Kidney tubule cell (primary cell): Measurements from ENCODE around the gene INPP5A.
A peak's percentile ranks its signal among the peaks of the same experiment; 100 is the strongest.
"Not testable (repeated sequence)": the region's sequence is repeated elsewhere in the genome, so short reads cannot be mapped to it uniquely, and the experiment has no call there.

Experiments
- DNase-seq: peaks from one replicate; pipeline ENCODE4 v3.0.0-alpha.2; 2018; ENCODE audit warnings: low spot score

The INPP5A gene

DNA sequence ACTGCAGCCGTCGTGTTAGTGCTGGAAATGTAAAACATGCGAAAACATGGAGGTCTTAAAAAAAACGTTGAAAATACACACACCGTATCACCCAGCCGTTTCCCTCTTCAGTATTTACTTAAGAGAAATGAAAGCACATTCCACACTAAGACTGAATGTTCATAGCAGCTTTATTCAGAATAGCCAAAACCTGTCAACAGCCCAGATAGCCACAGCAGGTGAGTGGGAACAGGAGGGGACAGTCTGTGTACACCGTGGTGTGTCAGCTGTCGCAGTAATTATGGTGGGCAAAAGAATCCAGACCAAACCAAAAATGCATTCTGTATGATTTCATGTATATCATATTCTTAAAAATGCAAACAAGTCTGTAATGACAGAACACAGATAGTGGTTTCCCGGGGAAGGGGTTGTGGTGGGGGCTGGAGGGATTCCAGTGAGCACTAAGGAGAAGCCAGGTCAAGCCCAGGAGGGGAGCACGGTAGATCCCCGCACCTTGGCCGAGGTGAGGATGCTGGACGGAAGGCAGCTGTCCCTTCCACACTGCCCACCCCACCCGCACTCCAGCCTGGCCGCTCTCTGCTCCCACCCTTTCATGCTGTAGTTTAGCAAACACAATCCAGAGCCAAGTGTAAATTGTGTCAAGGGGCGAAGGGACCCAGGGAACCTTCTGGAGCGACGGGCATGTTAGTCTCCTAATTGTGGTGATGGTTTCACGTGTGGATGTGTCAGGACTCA, 124.8 kb downstream of the INPP5A start:
- no peak for DNase-seq

DNA sequence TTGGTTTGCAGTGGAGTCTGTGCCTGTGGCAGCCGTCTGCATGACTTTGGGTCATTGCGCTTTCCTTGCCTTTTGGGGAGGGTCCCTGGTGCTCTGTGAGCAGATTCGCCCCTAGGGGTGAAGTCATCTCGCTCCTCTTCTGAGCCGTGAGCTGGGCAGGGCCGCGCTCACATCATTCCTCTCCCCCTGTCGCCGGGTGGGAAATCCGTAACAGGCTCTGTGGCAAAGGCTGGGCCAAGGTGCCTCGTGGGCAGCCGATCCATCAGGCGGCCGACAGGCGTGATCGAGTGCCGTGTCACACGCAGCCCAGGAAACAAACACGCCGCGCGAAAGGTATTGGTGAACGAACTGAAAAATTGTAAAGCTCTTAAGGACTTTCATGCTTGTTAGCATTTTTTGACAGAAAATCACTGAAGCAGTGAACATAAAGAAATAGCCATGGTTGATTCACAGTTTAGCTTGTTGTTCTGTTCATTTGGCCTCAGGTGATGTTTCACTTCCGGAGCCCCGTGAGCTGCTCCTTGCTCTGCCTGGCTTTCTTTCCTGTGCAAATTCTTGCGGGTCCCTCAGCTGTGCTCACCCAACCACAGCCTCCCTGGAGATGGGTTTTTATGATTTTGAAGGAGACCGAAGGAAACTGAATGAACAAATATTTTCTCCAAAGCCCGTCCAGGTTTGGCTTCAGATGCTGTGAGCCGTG, 126.2 kb downstream of the INPP5A start:
- peak; percentile 45 for DNase-seq

DNA sequence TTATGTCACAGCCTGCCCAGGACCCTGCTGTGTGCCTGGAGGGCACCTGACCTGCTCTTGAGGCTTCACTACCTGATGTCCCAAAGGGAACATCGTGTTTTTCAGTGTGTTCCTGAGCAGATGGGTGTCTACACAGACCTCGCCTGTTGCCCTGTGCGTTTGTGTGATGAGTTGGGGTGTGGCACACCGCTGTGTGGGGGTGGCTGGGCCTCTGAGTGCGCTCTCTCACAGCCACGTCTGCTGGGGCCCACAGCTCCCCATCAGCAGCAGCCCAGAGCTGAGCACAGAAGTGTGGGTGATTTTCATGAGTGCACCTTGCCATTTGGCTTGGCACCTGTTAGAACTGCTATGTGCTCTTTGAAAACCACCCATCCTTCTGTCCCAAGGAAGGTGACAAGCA, 126.8 kb downstream of the INPP5A start:
- no peak for DNase-seq

DNA sequence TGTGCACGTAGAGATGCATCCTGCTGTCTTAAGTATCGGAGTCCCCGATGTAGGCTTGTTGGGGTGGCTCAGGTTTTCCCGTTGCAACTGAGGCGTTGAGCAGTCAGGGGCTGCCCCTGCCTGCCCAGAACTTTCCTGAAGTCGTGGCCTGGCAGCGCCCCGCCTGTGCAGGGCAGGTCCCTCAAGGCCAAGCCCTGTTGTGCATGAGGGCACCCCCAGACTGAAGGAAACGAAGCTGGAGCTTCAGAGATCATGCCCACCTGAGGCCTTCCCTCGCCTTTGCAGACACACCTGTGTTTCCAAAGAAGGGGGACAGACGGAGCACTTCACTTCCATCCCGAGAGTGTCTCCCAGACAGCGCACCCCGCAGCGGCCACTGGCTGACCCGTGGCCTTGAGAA, 127.3 kb downstream of the INPP5A start:
- DNase-seq = no peak

DNA sequence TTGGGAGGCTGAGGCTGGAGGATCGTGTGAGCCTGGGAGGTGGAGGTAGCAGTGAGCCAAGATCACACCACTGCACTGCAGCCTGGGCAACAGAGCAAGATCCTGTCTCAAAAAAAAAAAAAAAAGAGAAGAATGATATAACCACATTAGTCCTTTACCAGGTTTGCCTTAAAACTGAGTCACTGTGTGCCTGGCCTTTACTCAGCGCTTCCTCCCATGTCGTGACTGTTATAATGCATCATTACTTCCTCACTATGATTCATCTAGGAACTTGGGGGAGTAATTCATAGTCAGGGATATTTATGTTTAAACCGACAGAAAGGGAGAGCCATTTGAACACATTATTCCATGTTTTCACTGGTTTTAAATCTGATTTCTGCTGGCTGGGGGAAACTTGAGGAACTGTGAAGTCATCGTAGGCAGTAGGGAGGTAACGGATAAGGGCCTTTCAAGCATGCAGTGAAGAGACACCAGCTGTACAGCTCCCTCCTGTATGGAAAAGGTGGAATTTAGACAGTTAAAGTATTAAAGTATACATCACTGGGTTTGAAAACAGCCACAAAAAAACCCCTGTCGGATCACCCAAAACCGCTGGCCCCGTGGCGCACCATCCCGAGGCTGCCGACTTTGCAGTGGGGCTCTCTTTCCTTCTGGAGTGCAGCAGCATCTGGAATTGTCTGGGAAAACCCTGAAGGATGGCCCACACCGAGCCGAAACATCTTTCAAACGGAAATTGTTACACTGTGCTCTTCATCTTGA, 128.5 kb downstream of the INPP5A start:
- DNase-seq = peak; percentile 97

DNA sequence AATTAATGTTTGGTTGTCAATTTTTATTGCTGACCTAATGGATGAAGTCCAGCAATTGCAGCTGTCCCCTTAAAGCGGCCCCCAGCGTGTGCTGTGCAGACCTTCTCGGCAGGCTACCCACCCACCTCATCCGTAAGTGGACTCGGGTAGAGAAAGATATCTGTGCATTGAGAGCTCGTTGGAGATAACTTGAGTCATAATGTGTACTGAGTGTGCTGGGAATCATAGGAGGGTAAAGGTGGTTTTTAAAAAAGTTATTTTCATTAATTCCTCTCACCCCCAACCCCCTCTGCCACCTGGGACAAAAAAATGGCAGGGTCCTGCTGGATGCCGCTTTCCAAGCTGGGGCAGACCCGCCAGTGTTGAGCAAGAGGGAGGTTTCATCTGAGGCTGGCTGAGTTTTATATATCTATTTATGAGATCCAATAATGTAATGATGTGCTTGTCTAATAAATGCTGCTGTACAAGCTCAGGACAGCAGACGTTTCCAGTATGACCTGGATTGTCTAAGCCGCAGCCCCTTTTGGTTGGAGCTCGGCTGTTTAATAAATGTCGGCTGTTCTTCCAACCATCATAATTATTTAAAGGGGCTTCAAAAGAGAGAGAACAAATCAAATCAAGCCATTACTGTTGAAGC, 129.2 kb downstream of the INPP5A start:
- DNase-seq = no peak

DNA sequence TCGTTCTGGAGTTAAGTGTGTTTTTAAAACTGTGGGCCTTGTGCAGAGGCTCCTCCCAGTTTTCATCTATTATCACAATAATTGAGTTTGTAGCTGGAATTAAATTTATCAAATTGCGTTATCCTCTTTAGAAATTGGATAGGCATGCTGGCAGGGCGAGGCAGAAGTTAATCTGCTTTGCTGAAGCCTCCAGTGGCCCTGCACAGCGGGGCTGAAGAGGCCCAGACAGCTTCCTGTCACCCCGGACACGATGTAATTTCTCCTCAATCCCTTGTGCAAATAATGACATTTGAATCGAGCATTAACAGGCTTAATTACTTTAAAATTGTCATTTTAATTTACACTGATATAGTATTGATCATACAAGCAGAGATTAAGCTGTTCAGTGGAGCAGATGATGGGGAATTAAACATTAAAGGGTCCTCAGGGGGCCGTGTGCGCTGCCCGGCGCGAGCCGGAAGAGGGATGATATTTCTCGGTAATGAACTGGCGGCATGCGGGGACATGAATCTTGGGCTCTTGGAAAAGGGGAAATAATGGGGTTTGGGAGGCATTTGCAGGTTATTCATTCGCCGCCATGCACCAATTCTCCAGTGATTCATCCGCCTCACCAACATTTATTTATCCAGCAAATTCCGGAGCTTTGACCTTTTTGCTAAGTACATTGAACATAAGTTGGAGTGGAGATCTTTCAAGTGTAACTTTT, 129.9 kb downstream of the INPP5A start:
- peak; percentile 92 for DNase-seq

DNA sequence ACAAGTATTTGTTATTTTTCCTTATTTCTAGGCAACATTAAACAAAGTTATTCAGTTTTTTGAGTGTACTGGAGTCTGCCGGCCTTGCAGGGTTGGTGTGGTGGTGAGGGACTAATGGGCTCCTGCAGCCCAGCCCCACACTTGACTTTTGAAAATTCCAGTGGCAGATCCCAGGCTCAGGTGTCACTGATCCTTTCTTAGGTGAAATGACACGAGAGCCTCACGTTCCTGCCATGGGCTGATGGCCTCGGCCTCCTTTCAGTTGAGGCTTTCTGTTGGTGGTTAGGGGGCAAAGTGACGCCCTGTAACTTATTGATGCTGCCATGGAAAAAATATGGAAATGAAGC, 130.4 kb downstream of the INPP5A start:
- no peak for DNase-seq

DNA sequence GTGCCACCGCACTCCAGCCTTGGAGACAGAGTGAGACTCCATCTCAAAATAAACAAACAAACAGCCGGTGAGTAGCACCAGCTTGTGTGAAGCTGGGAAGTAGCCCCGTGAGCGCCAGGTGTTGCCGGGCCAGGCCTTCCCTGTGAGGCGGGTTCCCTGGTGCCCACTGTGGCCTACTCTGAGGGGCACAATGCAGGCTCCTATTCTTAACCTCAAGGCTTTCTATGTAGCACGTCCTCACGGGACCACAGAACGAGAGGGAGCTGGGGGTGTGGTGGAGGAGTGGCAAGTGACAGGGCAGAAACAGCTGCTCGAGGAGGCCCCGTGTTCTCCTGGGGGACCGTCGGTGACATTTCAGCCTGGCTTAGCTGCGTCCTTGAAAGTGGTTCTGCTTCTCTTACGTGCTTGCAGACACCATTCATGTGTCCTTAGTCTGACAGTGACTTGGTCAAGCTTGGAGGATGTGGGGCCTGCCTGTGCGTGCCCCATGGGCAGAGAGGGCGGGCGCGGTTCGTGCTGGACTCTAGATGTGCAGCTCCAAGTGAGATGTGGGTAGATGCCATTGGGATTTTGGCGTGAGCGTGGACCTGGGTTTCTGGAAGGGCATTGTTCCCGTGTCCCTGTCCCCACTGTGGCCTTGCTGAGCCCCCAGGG, 131.7 kb downstream of the INPP5A start:
- no peak for DNase-seq

DNA sequence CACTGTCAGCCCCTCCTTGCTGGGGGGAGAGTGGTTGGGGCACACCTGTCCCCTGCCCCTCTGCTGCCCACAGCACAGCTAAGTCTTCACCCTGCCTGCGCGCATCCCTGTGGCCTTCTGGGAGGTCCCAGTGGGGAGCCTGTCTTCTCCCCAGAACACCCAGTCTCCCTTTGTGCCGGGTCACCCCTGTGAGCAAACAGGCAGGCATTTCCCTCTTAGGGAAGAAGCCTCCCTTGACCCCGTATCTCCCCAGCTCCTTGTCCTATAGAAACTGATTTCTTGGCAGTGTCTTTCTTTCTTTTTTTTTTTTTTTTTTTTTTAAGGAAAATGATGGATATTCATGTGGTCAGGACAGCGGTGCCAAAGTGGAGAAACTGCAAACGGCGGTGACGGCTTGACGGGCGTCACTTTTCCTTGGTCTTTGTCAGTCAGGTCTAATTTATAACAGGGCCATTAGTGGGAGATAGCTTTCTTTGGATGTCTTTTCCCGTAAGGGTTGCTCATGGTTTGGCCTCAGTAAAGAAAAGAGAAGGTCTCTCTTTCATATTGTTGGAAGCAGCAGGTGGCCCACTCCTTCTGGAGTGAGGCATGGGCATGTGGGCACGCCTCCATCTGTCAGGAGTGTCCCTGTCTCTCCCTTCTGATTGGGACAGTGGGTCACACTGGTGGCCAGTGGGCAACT, 133.1 kb downstream of the INPP5A start:
- DNase-seq = no peak

DNA sequence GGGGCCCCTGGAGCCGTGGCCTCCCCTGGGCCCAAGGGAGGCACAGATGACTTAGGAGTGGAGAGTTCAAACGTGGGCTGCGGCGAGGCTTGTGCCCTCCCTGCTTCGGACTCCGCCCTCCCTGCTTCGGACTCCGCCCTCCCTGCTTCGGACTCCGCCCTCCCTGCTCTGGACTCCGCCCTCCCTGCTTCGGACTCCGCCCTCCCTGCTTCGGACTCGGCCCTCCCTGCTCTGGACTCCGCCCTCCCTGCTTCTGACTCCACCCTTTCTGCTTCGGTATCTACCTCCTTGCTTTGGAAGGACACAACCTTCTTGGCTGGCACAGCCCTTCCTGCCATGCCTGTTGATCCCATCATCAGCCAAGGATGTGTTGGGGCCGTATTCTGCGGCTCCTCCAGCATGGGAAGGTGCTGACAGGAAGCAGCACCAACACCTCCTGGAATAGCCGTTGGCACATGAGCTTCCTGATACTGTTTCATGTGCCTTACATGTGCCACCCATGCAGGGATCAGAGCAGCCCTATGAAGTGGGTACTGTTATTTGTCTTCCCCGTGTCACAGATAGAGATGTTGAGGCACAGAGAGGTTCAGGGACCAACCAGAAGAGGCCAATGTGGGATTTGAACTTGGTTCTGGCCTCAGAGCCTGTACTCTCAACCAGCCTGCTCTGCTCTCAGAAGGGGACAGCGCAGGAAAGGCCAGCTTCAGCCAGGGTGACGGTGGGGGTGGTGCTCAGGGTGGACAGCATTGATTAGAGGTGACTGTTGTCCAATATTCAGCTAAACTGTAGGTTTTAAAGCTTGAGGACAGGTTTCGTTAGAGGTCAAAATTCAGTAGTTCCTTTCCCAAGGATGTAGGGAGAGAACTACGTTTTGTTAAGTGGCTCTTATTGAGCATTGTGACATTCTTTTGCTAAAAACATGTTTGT, 133.9 kb downstream of the INPP5A start:
- DNase-seq = no peak

DNA sequence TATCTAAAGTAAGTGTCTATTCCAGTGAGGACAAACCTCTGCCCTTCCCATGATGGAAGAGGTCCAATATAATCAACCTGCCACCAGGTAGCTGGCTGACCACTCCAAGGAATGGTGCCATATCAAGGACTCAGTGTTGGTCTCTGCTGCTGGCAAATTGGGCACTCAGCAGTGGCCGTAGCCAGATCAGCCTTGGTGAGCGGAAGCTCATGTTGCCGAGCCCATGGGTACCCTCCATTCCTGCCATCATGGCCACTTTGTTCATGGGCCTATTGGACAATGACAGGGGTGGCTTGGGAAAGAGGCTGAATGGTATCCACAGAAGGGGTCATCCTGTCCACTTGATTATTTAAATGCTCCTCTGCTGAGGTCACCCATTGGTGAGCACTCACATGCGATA, 136.2 kb downstream of the INPP5A start:
- not testable (repeated sequence) for DNase-seq

DNA sequence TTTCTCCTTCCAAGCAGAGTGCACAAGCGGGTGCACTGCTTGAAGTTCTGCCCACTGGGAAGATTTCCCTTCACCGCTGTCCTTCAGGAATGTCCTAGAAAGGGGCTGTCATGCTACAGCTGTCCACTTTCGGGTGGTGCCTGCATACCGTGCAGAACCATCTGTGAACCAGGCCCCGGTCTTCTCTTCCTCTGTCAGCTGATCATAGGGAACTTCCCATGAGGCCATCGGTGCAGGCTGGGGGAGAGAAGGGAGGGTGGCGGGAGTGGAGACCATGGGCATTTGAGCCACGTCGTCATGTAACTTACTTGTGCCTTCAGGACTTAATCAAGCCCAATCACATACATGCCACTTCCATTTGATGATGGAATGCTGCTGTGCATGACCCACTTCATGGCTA, 136.7 kb downstream of the INPP5A start:
- DNase-seq = no peak

DNA sequence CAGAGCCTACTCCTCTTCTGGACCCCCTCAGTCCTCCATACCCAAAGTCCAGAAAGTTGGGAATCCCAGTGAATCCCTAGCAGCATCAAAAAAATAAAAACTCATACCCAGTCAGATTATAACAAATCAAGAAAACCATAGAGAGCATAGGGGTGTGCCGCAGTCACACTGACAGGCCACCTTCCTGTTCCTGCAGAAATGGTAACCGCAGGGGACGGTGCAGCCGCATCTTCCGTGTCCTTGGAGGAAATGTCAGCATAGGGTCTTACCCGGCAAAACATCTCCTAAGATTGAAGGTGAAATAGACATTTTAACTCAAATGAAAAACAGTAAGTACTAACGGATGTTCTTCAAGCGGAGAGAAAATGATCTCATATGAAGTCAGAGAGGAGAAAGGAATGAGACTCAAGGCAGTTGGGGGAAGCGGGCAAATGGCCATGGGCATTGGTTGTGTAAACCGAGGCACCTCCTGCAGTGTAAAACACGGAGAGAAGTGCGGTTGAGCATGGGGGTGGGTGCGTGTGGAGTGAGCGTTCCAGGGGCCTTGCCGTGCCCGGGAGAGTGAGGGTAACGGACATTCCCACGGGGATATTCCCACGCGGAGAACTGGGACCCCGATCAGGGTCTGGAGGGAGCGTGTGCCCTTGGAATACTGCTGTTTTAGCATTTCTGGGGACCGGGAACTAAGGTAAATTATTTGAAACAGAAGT, 137.6 kb downstream of the INPP5A start:
- DNase-seq = no peak

DNA sequence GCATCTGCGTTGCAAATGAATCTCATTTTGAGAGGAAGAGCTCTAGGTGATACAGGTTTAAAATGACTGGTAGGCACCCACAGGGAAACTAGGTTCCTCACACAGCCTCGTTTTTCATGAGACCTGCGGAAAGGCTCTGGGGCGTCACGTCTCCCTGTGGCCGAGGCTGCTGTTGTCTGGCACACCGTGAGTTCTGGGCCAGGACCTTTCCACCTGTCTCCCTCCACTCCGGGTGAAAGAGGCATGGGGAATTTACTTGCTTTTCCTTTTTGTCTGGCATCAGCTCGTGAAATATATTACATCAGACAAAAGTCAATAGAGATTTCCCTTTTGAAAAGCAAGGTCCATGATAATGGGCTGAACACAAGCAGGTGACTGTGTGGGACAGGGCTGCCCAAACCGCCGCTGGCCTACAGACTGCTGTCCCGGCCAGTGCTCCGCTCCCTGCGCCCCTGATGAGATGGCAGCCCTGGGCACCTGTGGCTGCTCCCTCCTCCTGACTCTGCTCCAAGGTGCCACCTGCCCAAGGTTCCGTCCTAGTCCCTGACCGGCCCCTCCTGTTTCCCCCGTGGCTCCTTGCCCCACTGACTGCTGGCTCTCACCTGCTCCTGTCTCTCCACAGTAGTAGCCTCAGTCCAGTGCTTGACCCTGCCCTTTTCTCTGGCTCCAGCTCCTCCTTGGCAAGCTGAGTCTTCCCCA, 138.8 kb downstream of the INPP5A start:
- no peak for DNase-seq

DNA sequence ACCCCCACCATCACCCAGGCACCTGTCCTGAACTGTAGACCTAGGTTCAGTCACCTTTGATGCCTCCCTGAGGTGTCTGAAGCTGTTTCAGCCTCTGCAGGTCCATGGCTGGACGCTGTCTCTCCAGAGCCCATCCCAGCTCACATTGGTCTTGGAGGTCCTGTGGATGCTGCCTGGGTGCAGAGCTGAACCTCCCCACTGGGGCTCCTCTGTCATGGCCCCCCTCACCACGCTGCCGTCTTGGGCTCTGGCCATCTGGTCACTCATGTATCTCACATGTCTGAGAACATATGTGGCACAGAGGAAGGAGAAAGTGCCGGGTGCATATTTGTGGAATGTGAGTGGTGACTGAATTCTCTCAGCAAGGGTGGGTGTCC, 139.5 kb downstream of the INPP5A start:
- no peak for DNase-seq

DNA sequence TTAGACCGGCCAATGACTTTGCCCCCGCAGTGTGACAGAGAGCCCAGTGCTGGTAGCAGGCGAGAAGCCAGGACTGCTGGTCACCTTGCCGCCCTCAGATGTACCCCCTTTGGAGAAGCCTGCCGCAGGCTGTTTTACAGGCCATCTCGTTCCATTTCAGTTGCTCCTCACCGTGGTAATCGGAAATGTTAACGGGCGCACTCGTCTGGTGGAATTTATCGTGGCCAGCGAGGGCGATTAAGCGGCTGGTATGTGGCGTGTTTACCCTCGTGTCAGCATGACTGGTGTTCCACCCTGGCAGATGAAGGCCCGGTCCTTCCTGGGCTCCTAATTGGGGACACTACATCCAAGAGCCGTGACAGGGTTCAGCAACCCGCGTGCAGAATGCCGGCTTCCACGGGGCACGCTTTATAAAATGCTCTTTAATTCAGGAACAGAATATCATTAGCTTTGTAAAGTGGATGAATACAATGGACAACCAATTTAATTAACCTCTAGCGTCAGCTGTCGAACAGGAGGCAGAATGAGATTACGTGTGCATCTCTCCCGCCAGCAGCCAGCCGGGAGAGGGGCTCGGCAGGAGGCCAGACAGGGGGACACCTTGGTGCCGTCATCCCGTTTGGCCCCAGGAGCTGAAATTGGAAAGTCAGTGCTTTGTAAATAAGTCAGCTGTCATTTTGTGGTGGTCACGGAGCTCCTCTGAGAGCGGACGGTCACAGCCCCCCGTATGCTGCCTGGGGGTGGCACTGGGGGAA, 140.1 kb downstream of the INPP5A start:
- peak; percentile 60 for DNase-seq
